Activated T-helper 1 cell treated with Interleukin-2 at 50 U/mL for 16 hours (primary cell): ENCODE data around the gene ELOA.
"Not testable (repeated sequence)": the region's sequence is repeated elsewhere in the genome, so short reads cannot be mapped to it uniquely, and the experiment has no call there.

Experiments used
- DNase-seq: peaks from one replicate; pipeline ENCODE4 v3.0.0-alpha.2; 2020; ENCODE audit warnings: low read depth

Gene ELOA

GRCh38 chr1:23733281-23733680 is 10.0 kb upstream of the ELOA start:
- DNase-seq, result not testable (repeated sequence)

- DNase-seq, result no peak
Observed at GRCh38 chr1:23736437-23737134, 6.7 kb upstream of the ELOA start.

- no peak for DNase-seq
Observed at GRCh38 chr1:23741609-23742008, 1.7 kb upstream of the ELOA start.

GRCh38 chr1:23742670-23743286 is 493 bp upstream of the ELOA start:
- DNase-seq, result no peak

GRCh38 chr1:23745515-23745914 is 2.2 kb downstream of the ELOA start:
- no peak for DNase-seq

GRCh38 chr1:23748016-23748415 is 4.7 kb downstream of the ELOA start:
- DNase-seq, result no peak

GRCh38 chr1:23751050-23751814 is 8.0 kb downstream of the ELOA start:
- no peak for DNase-seq

- no peak for DNase-seq
Observed at GRCh38 chr1:23751815-23752200, 8.5 kb downstream of the ELOA start.

GRCh38 chr1:23752909-23753308 is 9.6 kb downstream of the ELOA start:
- DNase-seq, result no peak

GRCh38 chr1:23756676-23757075 is 13.4 kb downstream of the ELOA start:
- no peak for DNase-seq

- DNase-seq, result no peak
Observed at GRCh38 chr1:23757812-23758211, 14.5 kb downstream of the ELOA start.

GRCh38 chr1:23759277-23759676 is 16.0 kb downstream of the ELOA start:
- DNase-seq, result no peak

- no peak for DNase-seq
Observed at GRCh38 chr1:23763041-23763577, 19.8 kb downstream of the ELOA start.

- DNase-seq, result no peak
Observed at GRCh38 chr1:23768733-23769132, 25.5 kb downstream of the ELOA start.

GRCh38 chr1:23772049-23772853 is 29.0 kb downstream of the ELOA start:
- peak; percentile 67 for DNase-seq

GRCh38 chr1:23772854-23773242 is 29.6 kb downstream of the ELOA start:
- DNase-seq, result no peak

- no peak for DNase-seq
Observed at GRCh38 chr1:23774174-23774880, 31.1 kb downstream of the ELOA start.

- DNase-seq, result no peak
Observed at GRCh38 chr1:23776217-23776616, 32.9 kb downstream of the ELOA start.

- peak; percentile 72 for DNase-seq
Observed at GRCh38 chr1:23777979-23778814, 34.9 kb downstream of the ELOA start, which contains the start of gene PITHD1. Gene PITHD1, plus strand, starts transcription at chr1:23778418. Its CDS starts 98 bp downstream, at chr1:23778516.

- DNase-seq, result no peak
Observed at GRCh38 chr1:23779826-23780371, 36.6 kb downstream of the ELOA start.
